ENCODE results near the gene KCND2. TPM values are rescaled to one million over a fixed set of nuclear protein-coding genes. Genes with fewer than 3 reads are reported as not detected.

Gene KCND2
- total and polyA plus RNA-seq, 12 donors, result 0.04 to 0.64 (median 0.16) TPM; not detected in 4

DNA sequence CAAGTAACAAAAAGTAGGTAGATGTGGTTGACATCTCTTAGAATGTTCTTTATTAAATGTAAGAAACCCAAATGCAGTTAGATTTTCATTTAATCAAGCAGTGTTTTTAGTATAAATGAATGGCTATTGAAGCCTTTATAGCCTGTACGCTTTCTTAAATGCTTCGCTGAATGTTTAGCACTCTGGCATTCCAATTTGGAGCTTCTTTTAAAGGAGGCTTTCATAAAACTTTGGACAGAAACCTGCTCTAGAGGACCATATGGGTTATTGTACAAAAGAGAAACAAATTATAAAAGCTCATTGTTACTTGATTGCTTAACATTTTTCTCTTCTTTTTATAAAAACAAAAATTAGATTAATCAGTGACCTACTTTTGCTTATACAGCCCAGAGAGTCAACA lies 59.5 kb downstream of the KCND2 start:
- Histone ChIP-seq H3K4me3 (no peak overlapping the region), H3K27me3 (no peaks in the 10 kb centered on the region), H3K4me1 (no peaks in the 10 kb centered on the region), H3K27ac (no peak overlapping the region), H3K9me3 (no peaks in the 10 kb centered on the region), H3K36me3 (no peaks in the 10 kb centered on the region)
- 82 to 84% methylated on average over 2 of the region's 2 CpGs for WGBS, 2 donors
- DNase-seq (no peak), ATAC-seq (no peak)
- intact Hi-C loops (cut with DNase I), result no loop called here
- TF ChIP-seq, protein P1, sequence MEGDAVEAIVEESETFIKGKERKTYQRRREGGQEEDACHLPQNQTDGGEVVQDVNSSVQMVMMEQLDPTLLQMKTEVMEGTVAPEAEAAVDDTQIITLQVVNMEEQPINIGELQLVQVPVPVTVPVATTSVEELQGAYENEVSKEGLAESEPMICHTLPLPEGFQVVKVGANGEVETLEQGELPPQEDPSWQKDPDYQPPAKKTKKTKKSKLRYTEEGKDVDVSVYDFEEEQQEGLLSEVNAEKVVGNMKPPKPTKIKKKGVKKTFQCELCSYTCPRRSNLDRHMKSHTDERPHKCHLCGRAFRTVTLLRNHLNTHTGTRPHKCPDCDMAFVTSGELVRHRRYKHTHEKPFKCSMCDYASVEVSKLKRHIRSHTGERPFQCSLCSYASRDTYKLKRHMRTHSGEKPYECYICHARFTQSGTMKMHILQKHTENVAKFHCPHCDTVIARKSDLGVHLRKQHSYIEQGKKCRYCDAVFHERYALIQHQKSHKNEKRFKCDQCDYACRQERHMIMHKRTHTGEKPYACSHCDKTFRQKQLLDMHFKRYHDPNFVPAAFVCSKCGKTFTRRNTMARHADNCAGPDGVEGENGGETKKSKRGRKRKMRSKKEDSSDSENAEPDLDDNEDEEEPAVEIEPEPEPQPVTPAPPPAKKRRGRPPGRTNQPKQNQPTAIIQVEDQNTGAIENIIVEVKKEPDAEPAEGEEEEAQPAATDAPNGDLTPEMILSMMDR (IDR thresholded peaks at IDR 0.05), result no peak

DNA sequence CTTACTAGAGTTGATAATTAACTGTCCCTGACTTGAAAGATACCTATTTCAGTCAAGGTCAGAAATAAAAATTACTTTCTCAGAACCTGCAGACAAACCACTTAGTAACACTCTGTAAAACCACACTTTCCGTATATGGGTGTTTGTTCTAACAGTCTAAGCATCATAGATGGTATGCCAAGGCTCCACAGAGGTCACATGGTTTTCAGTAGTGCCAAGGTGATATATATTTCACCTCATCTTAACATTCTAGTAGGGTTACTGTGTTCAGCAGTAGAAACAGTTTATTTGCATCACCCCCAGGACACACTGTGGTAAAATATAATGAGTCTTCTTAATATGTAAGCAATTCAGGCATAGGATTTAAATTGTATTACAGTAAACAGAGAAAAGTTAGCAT lies 61.5 kb downstream of the KCND2 start:
- Histone ChIP-seq H3K27ac (no peak overlapping the region), H3K9me3 (no peaks in the 10 kb centered on the region), H3K36me3 (no peaks in the 10 kb centered on the region), H3K27me3 (no peaks in the 10 kb centered on the region), H3K4me3 (no peak overlapping the region), H3K4me1 (no peaks in the 10 kb centered on the region)
- ATAC-seq (no peak), DNase-seq (no peak)
- 72 to 81% methylated on average over 1 of the region's 1 CpG for WGBS, 2 donors
- TF ChIP-seq, protein P1 (IDR thresholded peaks at IDR 0.05), result no peak
- intact Hi-C loops (cut with DNase I), result no loop called here

DNA sequence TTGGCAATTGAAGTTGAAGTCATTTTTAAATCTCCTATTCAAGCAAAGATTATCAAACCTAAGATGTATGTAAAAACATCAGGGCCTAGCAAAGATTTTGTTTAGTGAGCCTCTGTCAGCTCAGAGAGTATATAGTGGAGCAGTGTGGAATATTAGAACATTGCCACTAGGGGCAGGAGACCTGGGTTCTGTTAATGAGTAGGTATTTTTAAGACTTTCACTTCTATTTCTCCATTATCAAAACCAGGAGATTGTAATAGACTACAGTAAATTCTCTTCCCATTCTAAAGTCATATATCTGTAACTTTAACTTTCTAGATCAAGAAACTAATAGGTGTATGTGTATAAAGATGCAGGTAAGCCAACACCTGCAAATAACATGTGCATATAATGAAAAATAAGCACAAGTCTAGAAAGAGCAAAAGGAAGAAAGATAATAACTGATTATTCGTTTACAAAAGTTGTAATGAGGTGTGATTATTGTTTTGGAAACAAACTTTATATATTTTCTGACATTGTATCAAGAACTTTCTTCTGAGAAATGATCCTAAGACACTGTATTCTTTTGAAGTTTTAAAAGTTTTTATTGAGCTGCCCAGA lies 64.4 kb downstream of the KCND2 start:
- intact Hi-C loops (cut with DNase I), result no loop called here
- WGBS, 2 donors, result 20 to 30% methylated on average over 1 of the region's 1 CpG
- no peaks in the 10 kb centered on the region for H3K27me3 ChIP-seq
- no peak overlapping the region for H3K4me3 ChIP-seq
- no peak for DNase-seq
- TF ChIP-seq, protein P1 (IDR thresholded peaks at IDR 0.05), result peak in 7 of 9 donors; percentile 12 to 39 (median 25)
- H3K36me3 ChIP-seq, result no peaks in the 10 kb centered on the region
- no peak for ATAC-seq
- H3K27ac ChIP-seq, result no peak overlapping the region
- H3K4me1 ChIP-seq, result no peaks in the 10 kb centered on the region
- no peaks in the 10 kb centered on the region for H3K9me3 ChIP-seq

DNA sequence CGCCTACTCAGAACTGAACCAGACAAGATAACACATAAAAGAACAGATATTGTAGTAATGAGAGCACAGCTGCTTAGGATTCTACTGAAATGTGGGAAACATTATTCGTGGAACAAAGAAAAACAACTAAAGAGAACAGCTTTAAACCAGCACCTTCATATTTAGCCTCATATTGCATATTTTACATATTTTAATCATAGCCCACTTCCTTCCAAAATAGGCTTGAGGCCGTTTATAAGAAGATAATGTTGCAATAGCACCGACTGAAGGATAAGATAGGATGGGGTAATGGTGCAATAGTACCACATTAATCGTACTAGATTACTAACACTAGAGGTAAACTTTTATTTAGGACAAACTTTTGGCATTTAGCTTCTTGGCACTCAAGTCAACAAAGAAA lies 71.3 kb downstream of the KCND2 start:
- H3K4me1 ChIP-seq, result no peaks in the 10 kb centered on the region
- 60 to 66% methylated on average over 5 of the region's 5 CpGs for WGBS, 2 donors
- intact Hi-C loops (cut with DNase I), result no loop called here
- H3K27me3 ChIP-seq, result no peaks in the 10 kb centered on the region
- DNase-seq (no peak), ATAC-seq (no peak)
- no peaks in the 10 kb centered on the region for H3K9me3 ChIP-seq
- no peak overlapping the region for H3K27ac ChIP-seq
- H3K4me3 ChIP-seq, result no peak overlapping the region
- H3K36me3 ChIP-seq, result no peaks in the 10 kb centered on the region
- TF ChIP-seq, protein P1 (IDR thresholded peaks at IDR 0.05), result no peak

Data from heart right ventricle (tissue), 16 donors.